Endometrial microvascular endothelial cells (primary cell): ENCODE measurements around the gene PYGB. TPM values are rescaled to one million over a fixed set of nuclear protein-coding genes. Genes with fewer than 3 reads are reported as not detected.
"Not testable (repeated sequence)": the region's sequence is repeated elsewhere in the genome, so short reads cannot be mapped to it uniquely, and the experiment has no call there.

Source experiments
- in situ Hi-C: cut with HindIII; loops from 2 replicates; pipeline ENCODE4 v1.10.0; 2017; ENCODE audit warnings: low sequenced_read_pairs, low pct_unique_long_range_greater_than_20kb; ENCODE audit errors: inconsistent ontology term
- total RNA-seq: library from RNA; depleted of rRNA; stranded (reverse); fragments of >200 nt; gene quantifications from one replicate; pipeline ENCODE4 v1.2.3, GENCODE V29; 2015; ENCODE audit errors: inconsistent ontology term

PYGB gene
- total RNA-seq, 1 donor from 2014 or later, result 126 TPM

DNA sequence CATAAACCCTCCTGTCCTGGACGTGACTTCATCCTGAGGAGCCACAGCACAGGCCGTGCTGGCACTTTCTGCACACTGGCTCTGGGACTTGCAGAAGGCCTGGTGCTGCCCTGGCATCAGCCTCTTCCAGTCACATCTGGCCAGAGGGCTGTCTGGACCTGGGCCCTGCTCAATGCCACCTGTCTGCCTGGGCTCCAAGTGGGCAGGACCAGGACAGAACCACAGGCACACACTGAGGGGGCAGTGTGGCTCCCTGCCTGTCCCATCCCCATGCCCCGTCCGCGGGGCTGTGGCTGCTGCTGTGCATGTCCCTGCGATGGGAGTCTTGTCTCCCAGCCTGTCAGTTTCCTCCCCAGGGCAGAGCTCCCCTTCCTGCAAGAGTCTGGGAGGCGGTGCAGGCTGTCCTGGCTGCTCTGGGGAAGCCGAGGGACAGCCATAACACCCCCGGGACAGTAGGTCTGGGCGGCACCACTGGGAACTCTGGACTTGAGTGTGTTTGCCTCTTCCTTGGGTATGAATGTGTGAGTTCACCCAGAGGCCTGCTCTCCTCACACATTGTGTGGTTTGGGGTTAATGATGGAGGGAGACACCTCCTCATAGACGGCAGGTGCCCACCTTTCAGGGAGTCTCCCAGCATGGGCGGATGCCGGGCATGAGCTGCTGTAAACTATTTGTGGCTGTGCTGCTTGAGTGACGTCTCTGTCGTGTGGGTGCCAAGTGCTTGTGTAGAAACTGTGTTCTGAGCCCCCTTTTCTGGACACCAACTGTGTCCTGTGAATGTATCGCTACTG, 22.0 kb upstream of the PYGB start:
- in situ Hi-C loops, result no loop called here

GRCh38 chr20:25226433-25227316, 21.2 kb upstream of the PYGB start:
- in situ Hi-C loops, result no loop called here

DNA sequence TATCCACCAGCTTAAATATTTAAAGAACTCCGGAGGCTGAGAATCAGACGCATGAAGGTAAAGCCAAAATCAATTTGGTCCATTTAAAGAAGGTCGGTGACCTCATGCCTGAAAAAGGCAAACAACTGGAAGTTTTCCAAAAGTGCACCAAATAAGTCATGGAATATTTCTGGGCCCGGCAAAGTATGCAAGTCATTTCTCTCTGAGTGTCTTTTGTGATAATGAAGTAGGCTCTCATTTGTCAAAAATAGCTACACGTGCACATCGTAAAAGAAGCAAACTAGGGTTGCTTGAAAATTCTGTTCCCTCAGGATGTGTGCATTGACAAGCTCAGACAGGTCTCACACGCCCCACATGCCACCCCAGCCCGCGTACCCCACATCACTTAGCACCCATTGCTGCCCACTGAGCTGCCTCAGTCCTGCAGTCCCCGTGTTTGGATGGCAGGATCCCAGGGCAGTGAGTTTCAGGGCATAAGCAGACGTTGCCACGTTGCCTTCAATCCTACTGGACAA, 20.5 kb upstream of the PYGB start:
- in situ Hi-C loops, result no loop called here

DNA sequence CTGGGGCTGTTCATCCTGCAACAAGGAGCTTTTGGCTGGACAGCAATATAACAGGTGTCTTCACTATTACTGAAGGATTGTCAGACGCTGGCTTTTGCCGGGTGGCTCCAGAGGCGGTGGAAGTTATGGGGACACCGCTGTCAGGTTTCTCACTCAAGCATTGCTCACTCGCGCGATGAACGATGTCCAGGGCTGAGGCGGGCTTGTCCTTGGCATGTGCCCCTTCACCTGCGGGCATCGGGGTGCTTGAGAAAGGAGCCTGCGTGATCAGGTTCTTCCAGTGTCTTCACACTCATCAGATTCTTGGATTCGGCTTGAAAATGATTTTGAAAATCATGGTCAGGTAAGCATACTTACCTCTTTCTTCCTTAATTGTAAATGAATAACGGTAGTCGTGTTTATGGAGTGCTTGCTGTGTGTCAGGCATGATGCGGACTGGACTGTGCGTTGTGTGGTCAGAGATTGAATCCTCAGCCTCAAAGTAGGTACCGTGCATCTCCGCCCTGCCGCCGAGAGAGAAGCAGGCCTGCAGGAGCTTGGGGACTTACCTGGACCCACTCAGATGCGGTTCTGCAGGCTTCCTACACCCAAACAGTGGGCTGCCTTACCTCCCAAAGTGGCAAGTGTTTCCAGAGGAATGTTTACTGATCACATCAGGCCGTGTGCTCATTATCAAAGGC, 18.3 kb upstream of the PYGB start:
- in situ Hi-C loops, result no loop called here

- in situ Hi-C loops, result no loop called here
These were observed 17.6 kb upstream of the PYGB start for GRCh38 chr20:25230166-25230831.

- in situ Hi-C loops, result no loop called here
These were observed 14.7 kb upstream of the PYGB start for GRCh38 chr20:25233016-25233772.

- in situ Hi-C loops, result not testable (repeated sequence)
These were observed 13.7 kb upstream of the PYGB start for GRCh38 chr20:25234009-25234849.

DNA sequence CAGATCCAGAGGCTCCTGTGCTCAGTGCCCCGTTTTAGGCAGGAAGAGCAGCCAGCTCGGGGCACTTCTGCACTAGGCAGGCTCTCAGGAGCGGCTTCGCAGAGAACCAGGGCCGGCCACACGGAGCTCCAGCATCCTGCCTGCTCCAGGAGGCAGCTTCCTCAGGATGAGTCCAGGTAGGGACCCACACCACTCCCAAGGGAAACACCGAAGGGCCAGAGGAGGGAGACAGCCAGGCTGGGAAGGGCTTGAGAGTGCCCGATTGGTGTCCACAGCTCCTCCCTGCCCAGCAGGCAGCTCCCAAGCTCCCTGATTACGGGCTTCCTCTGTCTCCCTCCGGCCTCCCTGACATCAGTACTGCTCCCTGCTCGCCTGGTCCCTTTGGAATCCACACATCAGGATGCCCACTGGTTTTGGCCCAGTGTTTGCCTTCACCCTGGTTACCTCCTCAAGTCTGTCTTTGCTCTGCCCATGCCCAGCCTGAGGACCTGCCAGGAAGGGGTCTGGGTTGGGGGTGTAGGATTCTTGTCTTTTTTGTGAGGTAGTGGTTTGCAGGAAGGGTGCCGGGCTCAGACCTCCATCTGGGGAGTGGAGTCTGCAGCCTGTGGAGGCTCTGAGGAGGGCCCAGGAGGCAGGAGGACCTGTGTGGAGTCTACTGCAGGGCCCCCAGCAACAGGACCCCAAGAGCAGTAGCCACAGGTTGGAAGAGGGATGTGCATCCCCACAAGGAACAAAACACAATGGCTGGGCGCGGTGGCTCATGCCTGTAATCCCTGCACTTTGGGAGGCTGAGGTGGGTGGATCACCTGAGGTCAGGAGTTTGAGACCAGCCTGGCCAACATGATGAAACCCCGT, 11.2 kb upstream of the PYGB start:
- in situ Hi-C loops, result no loop called here

DNA sequence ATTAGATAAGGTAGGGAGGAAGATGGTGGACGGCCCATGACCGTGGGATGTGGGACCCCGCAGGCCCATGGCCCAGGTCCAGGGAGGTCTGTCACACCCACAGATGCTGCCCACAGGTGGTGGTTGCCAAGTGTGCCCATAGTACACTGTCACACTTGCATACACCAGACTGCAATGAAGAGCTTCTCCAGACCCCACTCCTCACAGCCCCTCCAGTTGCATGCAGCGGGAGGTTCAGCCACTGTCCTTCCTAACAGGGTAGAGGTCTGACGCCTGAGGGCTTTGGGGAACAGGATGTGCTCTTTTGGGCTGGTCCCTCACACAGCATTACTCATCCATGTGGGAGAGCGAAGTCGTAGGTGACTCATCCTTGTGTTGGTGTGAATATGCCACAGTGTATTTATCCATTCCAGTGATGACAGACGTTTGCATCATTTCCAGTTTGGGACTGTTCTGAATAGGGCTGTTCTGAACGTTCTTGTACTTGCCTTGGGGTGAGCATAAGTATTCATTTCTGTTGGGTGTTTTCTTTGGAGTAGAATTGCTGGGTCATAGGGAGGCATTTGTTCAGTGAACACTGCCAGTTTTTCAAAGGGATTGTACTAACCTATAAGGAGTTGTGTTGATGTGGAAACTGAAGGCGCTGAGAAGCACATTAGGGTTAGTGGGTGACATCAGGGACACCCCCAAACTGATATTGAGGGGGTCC, 10.1 kb upstream of the PYGB start:
- in situ Hi-C loops, result no loop called here

- in situ Hi-C loops, result no loop called here
These were observed 9.4 kb upstream of the PYGB start for GRCh38 chr20:25238319-25239037.

GRCh38 chr20:25239387-25240370, 8.2 kb upstream of the PYGB start:
- in situ Hi-C loops, result no loop called here

GRCh38 chr20:25240851-25241658, 6.8 kb upstream of the PYGB start:
- in situ Hi-C loops, result not testable (repeated sequence)

GRCh38 chr20:25241659-25241955, 6.3 kb upstream of the PYGB start:
- in situ Hi-C loops, result not testable (repeated sequence)

- in situ Hi-C loops, result no loop called here
These were observed 5.7 kb upstream of the PYGB start for GRCh38 chr20:25242231-25242630.
